Right cardiac atrium (tissue), 5 donors: ENCODE data around the gene PODXL. TPM values are rescaled to one million over a fixed set of nuclear protein-coding genes. Genes with fewer than 3 reads are reported as not detected.
"Not testable (repeated sequence)": the region's sequence is repeated elsewhere in the genome, so short reads cannot be mapped to it uniquely, and the experiment has no call there.

Experiments
- ATAC-seq, 2 donors: fragments of 200-7000 bp; cut with Tn5 transposase; one replicate each; pipeline versions ENCODE4 v1.8.0 to v1.9.1; 2020; ENCODE audit warnings: moderate library complexity in 2 of 2, mild to moderate bottlenecking in 1 of 2
- DNase-seq, 3 donors: peaks; one replicate each; pipeline ENCODE4 v3.0.0-alpha.2; 2020
- H3K27ac ChIP-seq: one replicate; pipeline ENCODE4 v1.5.1; 2013; ENCODE audit warnings: mild to moderate bottlenecking, low read length, control low read depth, moderate library complexity
- H3K27me3 ChIP-seq: one replicate; pipeline ENCODE4 v1.6.1; 2013; ENCODE audit not compliant: control insufficient read depth, insufficient read depth
- H3K4me1 ChIP-seq: one replicate; pipeline ENCODE4 v1.6.1; 2013; ENCODE audit warnings: low read length; ENCODE audit not compliant: control insufficient read depth, insufficient read depth
- H3K4me3 ChIP-seq: one replicate; pipeline ENCODE4 v1.5.1; 2013; ENCODE audit warnings: low read length, control low read depth
- H3K9me3 ChIP-seq: one replicate; pipeline ENCODE4 v1.6.1; 2013; ENCODE audit warnings: low read length; ENCODE audit not compliant: control insufficient read depth
- WGBS: extraction: QIAGEN DNeasy Blood & Tissue Kit; methylation state at CpG from one replicate; pipeline ENCODE4 v1.1.7; 2013; 5-methylcytosine and 5-hydroxymethylcytosine counted together
- intact Hi-C, 4 donors: fragments of 100-400 bp; cut with DNase I; formaldehyde crosslinking; loops; one replicate each; pipeline versions ENCODE4 v1.11.0 to v1.14.0; 2022 to 2023
- polyA plus RNA-seq: library from polyadenylated mRNA; stranded (reverse); fragments of 200-250 nt; gene quantifications from one replicate; pipeline ENCODE4 v1.2.3, GENCODE V29; 2013
- total RNA-seq, 4 donors: library from RNA; stranded (reverse); fragmentation: NEBNext Ultra II Directional; extraction: Animal tissue kit (Norgen Biotek cat#: 25700); gene quantifications; one replicate each; pipeline ENCODE4 v1.2.1, GENCODE V29; 2021
- donor health status: healthy with polysubstance abuse.
- donor health status: DM: no; HTN: yes; CAD: no.
- donor health status: DM: no; HTN: no; CAD: no.
- donor health status: DM: no; HTN: yes; CAD: no; lungs with severe emphysema.
- donor health status: DM: yes; HTN: yes; CAD: no.

The PODXL gene
- total and polyA plus RNA-seq, 5 donors, result 29.1 to 81.1 (median 61.6) TPM

DNA sequence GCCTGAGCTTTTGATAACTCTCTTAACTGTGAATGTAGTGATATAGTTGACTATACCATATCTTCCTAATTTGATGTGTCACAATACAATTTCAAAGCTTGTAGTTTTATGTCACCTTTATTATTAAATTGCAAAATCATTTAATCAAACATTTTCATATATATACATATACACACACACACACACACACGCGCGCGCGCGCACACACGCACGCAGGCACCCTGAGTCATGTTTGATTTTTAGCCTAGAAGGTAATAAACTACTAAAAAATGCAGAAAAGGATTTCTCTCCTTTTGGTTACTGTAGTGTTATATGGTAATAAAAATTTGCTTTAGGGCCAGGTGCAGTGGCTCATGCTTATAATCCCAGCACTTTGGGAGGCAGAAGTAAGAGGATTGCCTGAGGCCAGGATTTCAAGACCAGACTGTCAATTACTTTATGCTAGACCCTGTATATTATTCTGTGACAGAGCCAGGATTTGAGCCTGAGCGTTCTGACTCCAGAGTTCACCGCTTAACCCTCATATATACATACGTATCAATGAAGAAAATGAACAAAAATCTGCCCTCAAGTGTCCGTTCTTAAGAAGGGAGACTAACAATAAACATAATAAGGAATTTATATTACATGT, 89.6 kb downstream of the PODXL start:
- Histone ChIP-seq H3K27me3 (no peaks in the 10 kb centered on the region), H3K27ac (no peak overlapping the region), H3K4me3 (no peak overlapping the region), H3K4me1 (peaks cover 2% of the 10 kb centered on the region), H3K9me3 (no peaks in the 10 kb centered on the region)
- intact Hi-C loops, result no loop called here
- ATAC-seq (no peak), DNase-seq (no peak)
- 89% methylated on average over 12 of the region's 12 CpGs for WGBS

DNA sequence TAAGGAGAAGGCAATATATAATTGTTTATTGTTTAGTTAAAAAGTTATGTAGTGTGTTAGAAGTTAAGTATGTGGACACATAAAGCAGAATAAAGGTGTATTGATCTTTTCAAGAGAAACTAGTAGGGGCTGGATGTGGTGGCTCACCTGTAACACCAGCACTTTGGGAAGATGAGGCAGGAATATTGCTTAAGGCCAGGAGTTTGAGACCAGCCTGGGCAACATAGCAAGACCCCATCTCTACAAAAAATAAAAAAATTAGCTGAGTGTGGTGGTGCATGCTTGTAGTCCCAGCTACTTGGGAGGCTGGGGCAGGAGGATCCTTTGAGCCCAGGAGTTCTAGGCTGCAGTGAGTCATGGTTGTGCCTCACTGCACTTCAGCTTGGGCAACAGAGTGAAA, 93.7 kb downstream of the PODXL start:
- H3K4me1 ChIP-seq, H3K4me3 ChIP-seq, intact Hi-C loops, H3K9me3 ChIP-seq, H3K27me3 ChIP-seq, ATAC-seq, DNase-seq, H3K27ac ChIP-seq: not testable (repeated sequence)

DNA sequence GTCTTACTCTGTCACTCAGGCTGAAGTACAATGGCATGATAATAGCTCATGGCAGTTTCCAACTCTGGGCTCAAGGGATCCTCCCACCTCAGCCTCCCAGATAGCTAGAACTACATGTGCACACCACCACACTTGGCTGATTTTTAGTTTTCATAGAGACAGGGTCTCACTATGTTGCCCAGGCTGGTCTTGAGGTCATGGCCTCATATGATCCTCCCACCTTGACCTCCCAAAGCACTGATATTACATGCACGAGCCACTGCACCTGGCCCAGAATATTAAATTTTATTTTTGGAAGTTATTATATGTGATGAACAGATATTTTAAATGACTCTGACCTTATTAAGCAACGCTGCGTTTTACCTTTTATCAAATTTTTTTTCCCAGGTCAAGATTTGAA, 94.4 kb downstream of the PODXL start:
- intact Hi-C loops, result no loop called here
- no peak for ATAC-seq

DNA sequence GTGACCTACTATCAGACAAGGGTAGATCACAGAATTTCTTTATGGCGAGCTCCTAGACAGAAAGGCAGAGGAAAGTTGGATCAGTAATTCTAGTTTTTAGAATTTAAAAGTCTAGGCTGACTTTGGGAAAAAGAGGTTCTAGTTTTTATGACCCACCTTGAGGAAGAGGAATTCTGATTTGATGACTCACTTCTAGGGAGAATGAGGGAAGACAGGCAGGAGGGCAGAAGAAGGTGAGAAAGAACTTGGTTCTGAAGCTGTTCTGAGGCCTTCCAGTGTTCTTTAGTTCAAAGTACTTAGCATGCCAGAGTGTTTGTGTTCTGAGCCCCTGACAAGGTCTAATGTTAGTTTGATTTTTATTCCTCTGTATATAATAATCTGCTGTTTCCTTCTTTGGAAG, 97.2 kb downstream of the PODXL start:
- no peaks in the 10 kb centered on the region for H3K4me1 ChIP-seq
- H3K9me3 ChIP-seq, result no peaks in the 10 kb centered on the region
- H3K27ac ChIP-seq, result no peak overlapping the region
- WGBS, result 92% methylated on average over 1 of the region's 1 CpG
- no peak overlapping the region for H3K4me3 ChIP-seq
- intact Hi-C loops, result no loop called here
- DNase-seq (no peak), ATAC-seq (no peak)
- H3K27me3 ChIP-seq, result no peaks in the 10 kb centered on the region

More for the DNA sequence above, 94.4 kb downstream of the PODXL start:
- Histone ChIP-seq H3K27ac (no peak overlapping the region), H3K4me3 (no peak overlapping the region), H3K9me3 (no peaks in the 10 kb centered on the region), H3K27me3 (no peaks in the 10 kb centered on the region), H3K4me1 (no peaks in the 10 kb centered on the region)
- 97% methylated on average over 3 of the region's 3 CpGs for WGBS
- DNase-seq, result no peak

DNA sequence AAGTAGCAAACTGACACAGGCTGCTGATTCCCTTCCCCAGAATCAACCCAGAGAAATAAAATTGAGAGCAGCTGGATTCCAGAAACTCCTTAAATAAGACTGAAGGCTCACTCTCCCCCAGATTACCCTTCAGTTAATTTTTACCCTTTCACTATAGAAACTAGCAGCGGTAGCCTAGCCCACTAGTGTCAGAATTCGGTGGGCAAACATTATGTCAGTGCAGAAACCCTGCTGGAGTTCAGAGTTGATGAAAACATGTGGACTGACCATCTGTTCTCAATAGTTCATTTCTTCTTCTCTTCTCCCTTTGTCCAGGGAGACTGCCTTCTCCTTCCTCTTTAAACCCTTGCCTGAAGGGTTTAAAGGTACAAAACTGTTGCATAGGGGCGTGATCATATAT, 100.1 kb downstream of the PODXL start:
- intact Hi-C loops, result no loop called here
- H3K9me3 ChIP-seq, result no peaks in the 10 kb centered on the region

DNA sequence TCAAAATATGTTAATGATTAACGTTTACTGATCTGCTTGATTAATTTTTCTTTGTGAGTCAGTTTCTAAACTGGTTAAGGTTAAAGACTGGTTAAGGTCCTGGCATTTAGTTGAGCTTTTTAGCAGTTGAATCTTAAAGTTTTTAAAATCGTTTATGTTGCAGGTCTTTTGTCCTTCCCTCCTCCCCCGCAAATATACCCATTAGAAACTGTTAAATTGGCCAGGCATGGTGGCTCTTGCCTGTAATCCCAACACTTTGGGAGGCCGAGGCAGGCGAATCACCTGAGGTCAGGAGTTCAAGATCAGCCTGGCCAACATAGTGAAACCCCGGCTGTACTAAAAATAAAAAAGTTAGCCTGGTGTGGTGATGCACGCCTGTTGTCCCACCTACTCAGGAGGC, 100.9 kb downstream of the PODXL start:
- intact Hi-C loops, result no loop called here
- no peaks in the 10 kb centered on the region for H3K27me3 ChIP-seq
- no peaks in the 10 kb centered on the region for H3K9me3 ChIP-seq
- ATAC-seq, result no peak
- H3K4me1 ChIP-seq, result no peaks in the 10 kb centered on the region
- WGBS, result 79% methylated on average over 7 of the region's 7 CpGs
- DNase-seq, result no peak
- no peak overlapping the region for H3K27ac ChIP-seq
- H3K4me3 ChIP-seq, result no peak overlapping the region

More for the DNA sequence above, 100.1 kb downstream of the PODXL start:
- H3K4me1 ChIP-seq, result no peaks in the 10 kb centered on the region
- no peak for DNase-seq
- WGBS, result 94% methylated on average over 3 of the region's 3 CpGs
- H3K27ac ChIP-seq, result no peak overlapping the region
- no peak for ATAC-seq
- no peak overlapping the region for H3K4me3 ChIP-seq
- H3K27me3 ChIP-seq, result no peaks in the 10 kb centered on the region

DNA sequence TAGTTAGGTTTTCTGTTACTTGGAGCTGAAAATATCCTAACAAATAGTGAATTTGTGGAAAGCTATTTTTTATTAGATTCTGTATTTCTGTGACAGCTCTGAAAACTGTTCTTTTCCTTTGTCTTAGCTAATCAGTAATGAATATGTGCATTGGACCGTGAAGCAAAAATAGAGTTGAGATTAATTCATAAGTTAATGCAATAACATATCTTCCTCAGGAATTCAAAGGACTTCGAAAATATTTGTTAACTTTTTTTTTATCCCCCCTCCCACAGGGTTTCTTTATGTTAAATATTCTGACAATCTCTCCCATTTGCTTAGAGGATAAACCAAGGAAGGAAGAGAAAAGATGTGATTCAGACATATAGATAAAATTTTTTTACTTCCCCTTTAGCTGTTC, 101.4 kb downstream of the PODXL start:
- Histone ChIP-seq H3K4me3 (no peak overlapping the region), H3K27me3 (no peaks in the 10 kb centered on the region), H3K9me3 (no peaks in the 10 kb centered on the region), H3K27ac (no peak overlapping the region), H3K4me1 (no peaks in the 10 kb centered on the region)
- 59% methylated on average over 2 of the region's 2 CpGs for WGBS
- ATAC-seq, result no peak
- DNase-seq, result no peak
- intact Hi-C loops, result no loop called here

DNA sequence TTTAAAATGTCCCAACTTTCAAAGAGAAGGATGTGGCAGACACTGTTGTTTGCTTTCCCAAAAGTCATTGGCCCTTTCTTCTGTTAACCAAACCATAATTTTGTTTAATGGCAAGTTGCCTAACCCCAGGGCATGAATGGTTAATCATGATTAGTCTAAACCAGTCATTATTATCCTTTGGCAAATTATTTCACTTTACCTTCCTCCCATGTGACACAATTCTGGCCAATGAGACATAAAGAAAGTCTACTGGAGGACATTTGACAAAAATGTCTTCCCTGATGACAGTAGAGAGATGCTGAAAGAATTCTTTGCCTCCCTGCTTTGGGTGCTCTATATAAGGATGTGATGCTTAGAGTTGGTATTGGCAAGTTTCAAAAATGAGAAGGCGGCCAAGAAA, 101.9 kb downstream of the PODXL start:
- Histone ChIP-seq H3K27me3 (no peaks in the 10 kb centered on the region), H3K4me1 (no peaks in the 10 kb centered on the region), H3K27ac (no peak overlapping the region), H3K9me3 (no peaks in the 10 kb centered on the region), H3K4me3 (no peak overlapping the region)
- ATAC-seq (no peak), DNase-seq (no peak)
- 95% methylated on average over 1 of the region's 1 CpG for WGBS
- intact Hi-C loops, result no loop called here

Other genes starting within 250 kb of the PODXL start
- 10 to 100 TPM; 49.0 to 54.8 (median 53.1) TPM for gene MKLN1, start 228.8 kb downstream of the PODXL start, total RNA-seq
- 16.9 TPM for gene MKLN1, start 228.8 kb downstream of the PODXL start, polyA plus RNA-seq